Cortex of kidney (tissue), 1 donor: ENCODE results near the gene TAGLN2.

Experiments
- DNase-seq: peaks from one replicate; lab custom pipeline; 2025; lab: John Stamatoyannopoulos, UW

TAGLN2 gene

DNA sequence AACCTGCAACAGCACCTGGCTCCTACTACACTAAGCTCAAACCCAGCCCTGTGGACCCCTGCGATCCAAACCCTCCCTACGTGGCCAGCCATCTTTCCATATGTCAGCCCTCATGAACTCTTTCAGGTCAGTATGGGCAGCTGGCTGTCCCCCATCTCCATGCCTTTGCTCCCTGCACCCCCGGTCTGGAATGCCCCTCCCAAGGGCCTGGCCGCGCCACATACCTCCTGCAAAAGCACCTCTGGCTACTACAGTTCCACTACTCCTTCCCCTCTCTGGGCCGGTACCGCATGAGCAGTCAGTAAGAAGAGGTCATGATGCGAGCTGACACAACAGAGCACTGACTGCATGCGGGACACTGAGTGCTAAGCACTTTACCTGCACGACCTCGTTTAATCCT, 10.0 kb upstream of the TAGLN2 start:
- no peak for DNase-seq

DNA sequence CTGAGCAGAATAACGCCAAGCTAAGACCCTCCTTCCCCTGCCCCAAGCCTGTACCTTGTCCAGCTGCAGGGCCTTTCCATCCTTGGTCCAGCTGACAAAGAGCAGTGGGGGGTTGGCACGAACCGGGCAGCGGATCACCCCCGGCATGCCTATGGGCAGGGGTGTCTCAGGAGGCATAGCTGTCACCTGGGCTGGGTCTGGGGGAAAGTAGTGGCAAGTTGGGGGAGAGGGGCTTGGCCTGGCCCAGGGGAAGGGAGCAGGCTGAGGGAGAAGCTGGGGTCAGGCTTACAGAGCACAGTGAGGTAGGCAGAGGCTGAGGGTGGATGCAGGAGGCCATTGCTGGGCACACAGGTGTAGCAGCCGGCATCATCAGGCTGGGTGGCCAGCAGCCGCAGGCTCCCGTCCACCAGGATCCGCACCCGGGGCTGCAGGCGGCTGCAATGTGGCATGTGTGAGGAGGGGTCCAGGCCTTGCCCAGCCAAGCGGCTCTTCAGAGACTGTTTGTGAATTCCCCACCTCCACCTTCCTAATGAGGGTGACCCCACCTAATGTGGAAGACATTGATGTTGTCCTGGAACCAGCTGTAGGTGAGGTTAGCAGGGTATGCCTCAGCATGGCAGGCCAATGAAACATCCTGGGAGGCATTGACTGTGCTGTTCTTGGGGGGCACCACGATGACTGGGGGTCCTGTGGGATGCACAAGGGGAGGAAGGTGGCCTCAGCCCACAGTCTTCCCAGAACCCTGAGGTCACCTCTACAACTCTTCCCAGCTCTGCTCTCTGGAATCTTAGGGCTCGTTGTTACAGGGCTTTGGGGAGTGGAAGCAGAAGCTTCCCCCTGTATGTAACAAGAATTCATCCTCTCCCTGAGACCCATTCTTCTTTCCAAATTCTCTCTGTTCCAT, 9.1 kb upstream of the TAGLN2 start:
- no peak for DNase-seq

DNA sequence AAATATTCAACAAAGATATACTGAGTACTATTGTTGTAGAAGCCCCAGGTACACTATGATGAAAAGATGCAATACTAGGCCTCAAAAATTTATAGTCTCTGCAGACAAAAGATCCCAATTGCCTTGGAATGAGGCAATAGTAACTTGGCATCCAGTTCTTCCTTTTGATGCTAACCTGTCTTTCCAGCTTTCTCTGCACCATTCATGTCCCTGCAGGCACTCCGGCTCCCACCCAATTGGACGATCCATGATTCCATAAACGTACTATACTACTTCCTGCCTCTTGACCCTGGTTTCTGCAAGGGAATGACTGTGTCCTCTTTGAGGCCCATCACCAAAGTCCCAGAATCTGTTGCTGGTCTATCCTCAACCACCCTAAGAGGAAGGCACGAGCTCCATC, 8.0 kb upstream of the TAGLN2 start:
- no peak for DNase-seq

DNA sequence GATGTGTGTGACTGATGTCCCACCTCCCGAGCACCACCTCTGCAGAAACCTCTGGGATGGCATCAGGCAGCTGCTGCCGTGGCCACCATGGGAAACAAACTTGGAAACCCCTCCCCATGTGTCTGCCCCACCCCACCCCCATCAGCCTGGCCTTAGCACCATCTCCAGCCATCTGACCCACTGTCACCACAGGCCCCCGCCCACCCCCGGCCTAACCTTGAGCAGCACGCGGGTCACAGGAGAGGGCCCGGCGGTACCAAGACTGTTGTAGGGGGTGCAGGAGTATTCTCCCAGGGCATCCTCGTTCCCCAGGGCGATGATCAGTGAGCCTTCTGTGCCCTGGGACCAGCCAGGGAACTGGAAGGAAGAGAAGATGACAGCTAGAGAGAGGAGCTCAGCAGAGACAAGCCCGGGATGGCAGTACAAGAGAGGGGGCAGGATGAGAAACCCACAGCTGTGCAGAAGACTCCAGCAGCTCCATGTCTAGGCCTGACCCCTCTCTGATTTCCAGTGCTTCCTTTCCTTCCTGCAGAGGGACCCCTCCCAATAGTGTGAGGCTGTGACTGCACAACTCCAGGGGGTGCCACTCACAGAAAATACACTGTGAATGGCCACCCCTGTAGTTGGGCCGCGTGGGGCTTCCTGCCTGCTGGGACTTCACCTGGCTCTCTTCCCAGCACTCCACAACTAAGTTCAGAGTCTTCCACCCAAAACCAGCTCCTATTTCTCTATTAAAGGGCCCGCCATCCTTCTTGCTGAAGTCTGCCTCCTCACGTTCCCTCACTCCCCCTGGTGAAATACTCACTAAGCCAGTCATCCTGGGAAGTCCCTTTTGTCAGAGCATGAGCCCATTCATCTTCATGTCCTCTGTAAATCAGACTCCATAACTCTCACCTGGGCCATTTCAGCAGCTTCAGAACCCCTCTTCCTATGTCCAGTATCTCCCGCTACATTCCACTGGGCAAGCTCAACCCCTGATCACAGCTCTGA, 7.3 kb upstream of the TAGLN2 start:
- no peak for DNase-seq

- no peak for DNase-seq
Observed at GRCh38 chr1:159931795-159932173, 6.5 kb upstream of the TAGLN2 start.

DNA sequence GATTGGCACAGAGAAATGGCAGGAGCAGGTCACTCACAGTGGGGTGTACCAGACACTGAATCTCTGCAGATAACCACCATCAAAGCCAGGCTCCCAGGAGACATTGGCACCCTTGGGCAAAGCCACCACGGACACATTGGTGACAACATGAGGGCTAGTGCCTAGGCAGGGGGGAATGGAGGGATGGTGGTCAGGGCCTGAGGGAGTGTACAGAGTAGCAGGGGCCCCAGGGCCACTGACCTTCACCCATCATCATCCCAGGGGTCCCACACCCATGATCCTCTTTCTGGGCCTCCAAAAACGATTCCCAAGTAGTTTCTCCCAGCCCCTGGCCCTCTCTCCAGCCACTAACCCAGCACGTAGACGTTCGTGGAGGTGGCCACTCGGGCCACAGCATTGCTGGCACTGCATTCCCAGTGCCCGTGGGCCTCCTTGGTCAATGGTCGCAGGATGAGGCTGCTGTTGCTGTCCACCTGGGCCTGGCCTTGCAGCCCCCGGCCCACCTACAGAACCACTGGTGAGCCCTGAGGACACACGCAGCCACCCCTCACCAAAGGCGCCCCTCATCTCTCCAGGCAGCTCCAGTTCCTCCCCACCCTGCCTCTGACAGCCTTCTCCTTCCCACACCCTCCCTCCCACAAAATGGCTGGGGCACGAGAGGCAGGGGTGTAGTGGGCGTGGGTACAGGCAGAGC, 5.9 kb upstream of the TAGLN2 start:
- no peak for DNase-seq

DNA sequence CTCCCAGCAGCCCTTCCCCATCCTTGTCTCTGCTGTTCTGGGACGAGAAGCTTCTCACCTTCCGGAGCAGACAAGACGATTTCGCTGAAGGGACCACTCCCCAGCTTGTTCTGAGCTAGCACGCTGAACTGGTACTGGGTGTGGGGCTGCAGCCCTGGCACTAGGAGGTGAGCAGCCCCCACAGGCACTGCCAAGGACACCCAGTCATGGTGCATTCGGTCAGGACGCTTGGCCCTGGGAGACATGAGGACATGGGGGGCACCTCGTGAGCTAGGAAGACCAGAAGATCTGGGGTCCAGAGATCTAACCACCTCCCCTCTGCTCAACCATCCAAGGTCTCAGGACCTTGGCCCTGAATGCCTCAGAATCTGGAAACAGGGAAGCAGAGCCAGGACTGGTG, 5.3 kb upstream of the TAGLN2 start:
- DNase-seq = no peak

DNA sequence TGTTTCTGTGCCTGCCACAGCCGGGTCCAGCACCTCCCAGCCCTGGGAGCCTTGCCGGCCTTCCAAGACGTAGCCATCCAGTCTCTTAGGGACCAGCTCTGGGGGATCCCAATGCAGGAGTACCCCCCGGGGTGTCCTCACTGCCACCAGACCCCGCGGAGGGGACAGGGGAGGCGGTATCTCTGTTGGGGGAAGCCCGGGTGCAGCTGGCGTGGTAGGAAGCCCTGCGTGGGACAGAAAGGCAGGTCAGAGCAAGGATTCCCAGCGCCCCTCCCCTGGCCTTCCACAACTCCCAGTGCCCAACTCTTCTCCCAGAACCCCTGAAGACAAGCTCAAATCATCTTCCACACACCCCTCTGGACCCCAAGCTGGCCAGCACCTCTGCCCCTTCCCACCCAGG, 4.9 kb upstream of the TAGLN2 start:
- no peak for DNase-seq

GRCh38 chr1:159929155-159930051, 4.1 kb upstream of the TAGLN2 start:
- DNase-seq = no peak

- no peak for DNase-seq
Observed at GRCh38 chr1:159928491-159929050, 3.3 kb upstream of the TAGLN2 start.

GRCh38 chr1:159927849-159928431, 2.6 kb upstream of the TAGLN2 start:
- DNase-seq = no peak

DNA sequence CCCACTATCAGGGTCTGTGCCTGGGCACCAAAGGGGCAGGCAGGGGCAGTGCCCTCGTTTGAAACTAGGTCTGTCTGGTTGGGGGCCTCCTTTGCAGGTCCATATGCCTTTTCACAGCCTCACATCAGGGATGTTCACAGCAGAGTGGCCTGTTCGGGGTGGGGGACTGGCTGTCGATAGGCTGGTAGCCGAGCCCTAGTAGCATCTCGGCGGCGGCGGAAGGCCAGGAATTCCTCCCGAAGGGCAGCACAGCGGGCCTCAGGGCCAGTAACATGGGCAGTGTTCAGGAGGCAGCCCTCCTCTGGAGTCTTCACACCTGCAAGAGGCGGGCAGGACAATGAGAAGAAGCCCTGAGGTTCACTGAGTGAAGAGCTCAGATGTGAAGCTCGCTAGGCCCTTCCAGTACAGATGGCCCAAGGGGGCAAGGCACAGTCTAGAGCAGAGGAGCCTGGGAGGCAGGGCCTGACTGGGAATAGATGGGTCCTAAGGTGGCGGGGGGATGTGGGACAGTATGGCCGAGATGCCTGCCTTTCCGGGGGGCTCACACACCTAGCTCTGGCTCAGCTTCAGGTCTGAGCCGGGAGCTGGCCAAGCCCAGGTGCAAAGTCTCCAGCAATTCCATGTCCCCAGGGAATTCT, 2.0 kb upstream of the TAGLN2 start:
- no peak for DNase-seq

DNA sequence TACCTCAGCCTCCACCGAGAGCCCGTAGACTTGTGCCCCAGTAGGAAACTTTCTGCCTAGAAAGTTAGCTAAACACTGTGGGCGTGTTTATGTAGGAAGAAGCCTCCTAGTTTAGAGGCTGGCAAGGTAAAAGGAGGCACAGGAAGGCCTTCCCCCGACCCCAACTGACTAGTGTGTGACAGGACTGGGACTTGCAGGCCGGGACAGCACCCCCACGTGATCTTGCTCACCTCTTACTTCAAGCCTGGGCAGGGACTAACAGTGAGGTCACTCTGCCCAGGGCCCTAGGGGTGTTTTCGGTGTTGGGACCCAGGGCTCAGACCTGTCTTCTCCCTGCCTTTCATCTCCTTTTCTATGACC, 392 bp upstream of the TAGLN2 start:
- DNase-seq = no peak

GRCh38 chr1:159924025-159924790, 1.1 kb downstream of the TAGLN2 start:
- no peak for DNase-seq

- DNase-seq = no peak
Observed at GRCh38 chr1:159923203-159924024, 1.9 kb downstream of the TAGLN2 start.

GRCh38 chr1:159922511-159923202, 2.6 kb downstream of the TAGLN2 start:
- no peak for DNase-seq

DNA sequence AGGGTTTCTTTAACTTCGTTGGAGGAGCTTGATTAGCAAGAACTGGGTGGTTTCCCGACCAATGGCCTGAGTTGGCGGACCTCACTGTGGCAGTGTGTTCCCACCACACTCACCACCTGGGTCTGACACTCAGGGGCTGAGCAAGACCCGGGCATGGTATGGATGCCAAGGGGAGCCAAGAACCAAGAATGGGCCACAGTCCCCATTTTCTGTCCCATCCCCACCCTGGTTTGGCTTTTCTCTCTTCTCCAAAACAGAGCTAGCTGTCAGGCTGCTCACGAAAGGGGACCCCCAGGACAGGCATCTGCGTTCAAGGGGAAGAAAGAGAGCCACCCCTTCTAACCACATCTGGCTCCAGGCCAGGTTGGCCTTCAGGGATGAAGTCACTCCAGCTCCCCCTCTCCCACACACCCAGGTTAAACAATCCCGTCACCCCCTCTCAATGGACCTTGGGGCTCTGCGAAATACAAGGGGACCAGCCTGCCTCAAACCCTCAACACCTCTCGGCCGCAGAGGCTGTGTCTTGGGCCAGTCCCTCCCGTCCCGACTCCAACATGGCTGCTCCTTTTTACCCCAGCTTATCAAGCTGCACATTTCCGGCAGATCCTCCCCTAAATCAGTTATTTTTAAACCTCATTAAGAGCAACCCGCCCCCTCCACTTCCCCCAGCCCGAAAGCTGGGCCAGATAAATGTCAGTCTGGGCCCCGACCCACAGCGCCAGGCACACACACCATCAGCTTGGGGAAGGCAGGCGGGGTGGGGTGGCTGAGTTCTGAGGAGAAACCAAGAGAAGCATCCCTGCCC, 3.4 kb downstream of the TAGLN2 start:
- DNase-seq = no peak
